Right renal pelvis (tissue), 4 donors: ENCODE measurements around the gene LIAS. TPM values are rescaled to one million over a fixed set of nuclear protein-coding genes. Genes with fewer than 3 reads are reported as not detected.
A peak's percentile ranks its signal among the peaks of the same experiment; 100 is the strongest.
"Not testable (repeated sequence)": the region's sequence is repeated elsewhere in the genome, so short reads cannot be mapped to it uniquely, and the experiment has no call there.

Experiments used
- DNase-seq, 4 donors: peaks; one replicate each; pipeline ENCODE4 v3.0.0-alpha.2; 2013; ENCODE audit warnings: low read depth in 4 of 4, low spot score in 3 of 4, missing footprints in 1 of 4
- polyA plus RNA-seq, 4 donors: library from polyadenylated mRNA; unstranded; fragments of 120-200 nt; gene quantifications; one replicate each; pipeline ENCODE4 v1.2.1, GENCODE V29; 2013; ENCODE audit not compliant: insufficient read length in 4 of 4

Gene LIAS
- polyA plus RNA-seq, 4 donors: 23.6 to 25.6 (median 24.9) TPM

DNA sequence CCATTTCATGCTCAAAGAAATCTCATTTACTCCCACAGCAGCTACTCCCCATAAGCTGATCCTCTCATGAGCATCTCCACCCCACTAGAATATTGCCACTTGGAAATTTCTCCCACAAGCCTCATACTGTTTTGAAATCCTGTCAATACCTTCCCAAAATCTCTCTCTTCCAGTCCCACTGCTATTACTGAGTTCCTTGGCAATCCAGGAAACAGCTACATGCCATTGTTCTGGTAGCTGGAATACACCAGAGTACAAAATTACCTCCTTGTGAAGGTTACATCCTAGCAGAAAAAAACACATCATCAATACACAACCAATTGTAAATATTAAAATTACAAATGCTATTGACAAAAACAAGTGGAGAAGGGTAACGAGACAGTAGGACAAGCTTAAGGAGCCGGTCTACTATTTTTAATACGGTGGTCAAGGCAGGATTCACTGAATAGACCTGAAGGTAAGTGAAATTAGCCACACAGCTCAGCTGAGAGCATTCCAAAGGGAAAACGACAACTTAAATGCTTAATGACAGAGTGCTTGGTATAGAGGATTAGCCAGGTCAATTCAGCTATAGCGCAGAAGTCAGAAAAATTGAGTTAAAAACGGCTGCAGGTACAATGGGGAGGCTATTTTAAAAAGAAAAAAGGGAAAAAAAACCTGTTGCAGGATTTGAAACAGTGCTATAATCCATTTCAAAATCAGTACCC, 6.5 kb upstream of the LIAS start:
- DNase-seq: no peak

DNA sequence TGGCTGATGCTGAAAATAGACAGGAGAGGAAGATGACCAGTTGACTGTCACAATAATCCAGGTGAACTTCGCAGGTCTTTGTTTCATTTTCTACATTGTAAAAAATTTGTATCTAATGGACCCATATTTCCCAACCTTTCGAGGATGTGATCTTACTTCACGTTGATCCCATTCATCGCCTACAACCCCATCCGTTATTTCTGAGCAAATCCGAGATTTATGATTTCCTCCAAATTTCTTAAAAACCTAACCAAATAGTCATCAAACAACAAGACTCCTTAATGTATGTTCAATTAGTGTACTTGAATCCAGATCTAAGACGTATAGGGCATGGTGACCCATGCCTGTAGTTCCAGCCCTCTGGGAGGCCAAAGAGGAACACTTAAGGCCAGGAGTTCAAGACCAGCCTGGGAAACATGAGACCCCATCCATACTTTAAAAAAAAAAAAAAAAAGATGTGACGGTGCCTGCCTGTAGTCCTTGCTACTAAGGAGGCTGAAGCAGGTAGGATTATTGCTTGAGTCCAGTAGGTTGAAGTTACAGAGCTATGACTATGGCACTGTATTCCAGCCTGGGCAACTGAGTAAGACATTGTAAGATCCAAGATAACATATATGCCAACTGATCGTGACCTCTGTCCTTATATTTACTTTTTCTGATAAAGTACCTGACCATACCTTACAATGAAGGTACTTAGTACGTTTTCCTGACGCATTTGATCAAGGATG, 5.8 kb upstream of the LIAS start:
- no peak for DNase-seq

- DNase-seq: no peak
Measured at GRCh38 chr4:39453738-39454137, 5.1 kb upstream of the LIAS start.

- no peak for DNase-seq
Measured at GRCh38 chr4:39455486-39455885, 3.4 kb upstream of the LIAS start.

GRCh38 chr4:39456946-39457763, 1.7 kb upstream of the LIAS start:
- DNase-seq: no peak

DNA sequence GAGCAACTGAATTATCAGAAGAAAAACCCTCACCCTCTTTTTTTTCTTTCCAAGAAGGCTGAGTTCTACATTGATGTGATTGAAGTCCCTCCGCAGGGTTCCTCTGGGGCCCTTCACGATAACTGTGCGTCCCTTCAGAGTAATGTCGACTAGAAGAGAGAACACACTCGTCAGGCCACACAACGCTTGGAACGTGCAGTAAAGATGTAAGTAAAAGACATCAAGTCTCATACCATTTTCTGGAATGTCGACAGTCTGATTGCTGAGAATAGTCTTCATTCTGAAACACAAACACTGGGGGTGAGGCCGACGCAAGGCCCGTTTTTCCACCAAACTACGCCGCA, 723 bp upstream of the LIAS start:
- DNase-seq: not testable (repeated sequence)

- DNase-seq: no peak
Measured at GRCh38 chr4:39464886-39465501, 6.1 kb downstream of the LIAS start.

DNA sequence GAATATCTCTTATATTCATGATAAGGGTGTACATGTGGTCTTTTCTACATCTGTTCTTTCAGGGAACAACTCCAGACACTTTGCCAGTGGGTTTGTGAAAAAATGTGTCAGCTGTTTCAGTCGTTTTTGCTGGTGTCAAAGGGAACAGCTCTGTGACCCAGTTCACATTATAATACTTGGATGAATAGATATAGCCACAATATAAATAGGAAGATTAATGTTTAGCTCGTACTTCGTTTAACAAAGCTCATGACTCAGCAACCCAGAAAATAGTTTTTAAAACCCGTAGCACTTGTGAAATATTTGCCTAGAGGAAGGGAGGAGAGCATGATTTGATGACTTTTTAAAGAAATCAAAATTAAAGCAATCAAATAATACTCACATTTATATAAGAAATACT, 7.9 kb downstream of the LIAS start:
- DNase-seq: no peak

DNA sequence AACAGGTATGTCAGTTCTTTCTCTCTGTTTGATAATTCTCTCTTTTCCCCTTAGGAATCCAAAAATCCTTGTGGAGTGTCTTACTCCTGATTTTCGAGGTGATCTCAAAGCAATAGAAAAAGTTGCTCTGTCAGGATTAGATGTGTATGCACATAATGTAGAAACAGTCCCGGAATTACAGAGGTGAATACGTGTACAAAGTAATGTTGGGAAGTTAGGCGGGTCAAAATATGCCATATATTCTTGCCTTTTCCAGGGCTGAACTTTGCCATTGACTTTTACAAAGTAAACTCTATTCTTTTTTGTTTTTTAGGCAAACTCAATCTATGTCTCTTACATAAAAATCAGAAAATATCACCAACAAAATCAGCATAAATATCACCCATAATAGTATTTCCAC, 8.6 kb downstream of the LIAS start:
- no peak for DNase-seq

DNA sequence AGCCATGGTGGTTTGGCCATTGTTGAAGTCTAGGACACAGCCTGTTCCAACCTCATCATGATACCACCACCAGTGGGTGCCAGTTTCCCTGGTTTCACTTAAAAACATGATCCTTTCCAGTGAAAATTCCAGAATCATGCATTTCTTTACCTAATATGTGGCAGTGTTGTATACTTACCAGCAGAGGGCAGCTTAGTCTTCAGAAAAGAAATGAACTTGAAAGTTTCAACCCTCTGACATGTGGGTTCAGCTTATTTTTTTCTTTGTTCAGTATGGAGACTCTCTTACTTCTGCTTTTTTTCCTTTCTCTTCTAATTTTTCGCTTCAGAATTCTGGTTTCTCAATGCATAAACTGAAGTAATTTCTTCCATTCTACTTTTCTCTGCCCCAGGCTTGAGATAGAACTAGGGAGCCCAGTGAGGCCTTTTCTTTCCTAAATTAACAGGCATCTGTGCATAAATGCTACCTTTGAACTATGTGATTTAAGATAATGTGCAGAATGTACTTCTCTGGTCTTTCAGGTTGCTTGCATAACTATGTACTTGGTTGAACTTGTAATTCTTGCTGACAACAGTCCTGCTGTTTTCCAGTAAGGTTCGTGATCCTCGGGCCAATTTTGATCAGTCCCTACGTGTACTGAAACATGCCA, 10.7 kb downstream of the LIAS start:
- DNase-seq: peak in 3 of 4 donors; percentile 38 to 74 (median 69)

GRCh38 chr4:39470402-39470801, 11.5 kb downstream of the LIAS start:
- no peak for DNase-seq

DNA sequence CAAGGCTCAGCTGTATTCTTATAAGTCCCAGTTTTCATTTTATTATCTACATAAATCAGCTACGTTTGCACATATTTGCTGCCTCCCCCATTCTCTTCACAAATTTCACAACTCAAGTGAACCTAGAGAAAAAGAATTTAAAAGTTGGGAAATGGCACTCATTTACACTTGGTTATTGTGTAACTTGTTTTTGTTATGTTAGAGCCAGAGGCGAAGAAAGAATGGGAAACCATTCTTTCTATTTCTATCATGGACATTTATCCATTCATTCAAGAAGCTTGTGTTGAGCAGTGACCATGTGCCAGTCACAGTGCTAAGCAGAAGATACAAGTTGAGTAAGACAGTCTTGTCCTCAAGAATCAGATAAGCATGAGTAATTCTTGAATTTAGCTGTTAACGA, 13.5 kb downstream of the LIAS start:
- no peak for DNase-seq

DNA sequence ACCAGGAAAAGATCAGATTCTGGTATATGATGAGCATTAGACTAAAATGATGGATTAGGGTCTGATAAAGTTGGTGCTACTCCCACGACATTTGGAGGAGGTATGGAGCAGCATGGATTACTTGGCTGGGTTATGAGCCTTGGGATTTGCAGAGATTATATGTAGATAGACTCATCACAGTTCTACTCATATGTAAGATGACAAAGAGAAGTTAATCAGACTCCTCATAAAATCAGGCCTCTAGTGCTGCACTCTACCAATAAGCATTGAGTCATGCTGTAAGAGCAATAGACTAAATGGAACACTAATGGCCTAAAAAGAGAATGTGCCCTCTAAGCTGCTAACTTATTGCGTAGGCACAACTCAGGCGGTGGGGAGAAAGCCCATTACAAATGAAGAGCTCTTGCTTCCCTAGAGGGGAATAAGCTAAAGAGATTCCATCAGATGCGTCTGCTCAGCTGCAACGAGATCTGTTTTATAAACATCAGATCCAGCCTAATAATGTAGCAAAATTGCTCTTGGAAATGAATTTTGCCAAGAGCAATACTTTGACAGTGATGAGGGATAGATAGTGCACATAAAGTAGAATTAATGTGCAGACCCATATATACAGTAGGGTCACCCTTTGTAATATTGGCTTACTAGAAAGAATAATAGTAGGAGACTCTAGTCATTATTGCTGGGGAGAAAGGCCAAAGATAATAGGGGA, 17.5 kb downstream of the LIAS start:
- DNase-seq: no peak

DNA sequence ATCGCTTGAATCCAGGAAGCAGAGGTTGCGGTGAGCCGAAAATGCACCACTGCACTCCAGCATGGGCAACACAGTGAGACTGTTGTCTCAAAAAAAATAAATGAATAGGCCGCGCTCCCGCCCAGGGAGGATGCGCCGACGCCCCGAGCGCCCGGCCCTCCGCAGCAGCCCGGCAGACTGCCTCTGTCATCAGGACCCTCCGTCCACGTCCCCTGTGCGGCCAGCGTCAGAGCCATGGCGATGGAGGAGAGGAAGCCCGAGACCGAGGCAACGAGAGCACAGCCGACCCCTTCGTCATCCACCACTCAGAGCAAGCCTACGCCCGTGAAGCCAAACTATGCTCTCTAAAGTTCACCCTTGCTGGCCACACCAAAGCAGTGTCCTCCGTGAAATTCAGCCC, 21.4 kb downstream of the LIAS start:
- DNase-seq: no peak

DNA sequence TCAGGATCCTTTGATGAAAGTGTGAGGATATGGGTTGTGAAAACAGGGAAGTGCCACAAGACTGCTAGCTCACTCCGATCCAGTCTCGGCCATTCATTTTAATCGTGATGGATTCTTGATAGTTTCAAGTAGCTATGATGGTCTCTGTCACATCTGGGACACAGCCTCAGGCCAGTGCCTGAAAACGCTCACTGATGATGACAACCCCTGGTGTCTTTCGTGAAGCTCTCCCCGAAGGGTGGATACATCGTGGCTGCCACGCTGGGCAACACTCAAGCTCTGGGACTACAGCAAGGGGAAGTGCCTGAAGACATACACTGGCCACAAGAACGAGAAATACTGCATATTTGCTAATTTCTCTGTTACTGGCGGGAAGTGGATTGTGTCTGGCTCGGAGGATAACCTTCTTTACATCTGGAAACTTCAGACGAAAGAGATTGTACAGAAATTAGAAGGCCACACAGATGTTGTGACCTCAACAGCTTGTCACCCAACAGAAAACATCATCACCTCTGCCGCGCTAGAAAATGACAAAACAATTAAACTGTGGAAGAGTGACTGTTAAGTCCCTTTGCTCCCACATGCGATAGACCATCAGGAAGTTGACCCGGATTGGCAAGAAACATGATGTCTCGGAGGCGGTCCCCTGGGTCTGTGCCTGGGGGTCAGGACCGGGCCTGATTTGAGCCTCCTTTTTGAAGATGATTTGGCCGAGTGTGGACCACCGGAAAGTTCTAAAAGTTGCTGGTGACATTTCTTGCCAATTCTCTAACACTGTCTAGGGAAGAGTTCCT, 22.2 kb downstream of the LIAS start:
- DNase-seq: no peak

GRCh38 chr4:39484582-39485272, 25.9 kb downstream of the LIAS start:
- DNase-seq: no peak

- DNase-seq: no peak
Measured at GRCh38 chr4:39486221-39486804, 27.5 kb downstream of the LIAS start.

- DNase-seq: no peak
Measured at GRCh38 chr4:39490322-39490721, 31.5 kb downstream of the LIAS start.
